ENCODE results near the gene TAF8.
"Not testable (repeated sequence)": the region's sequence is repeated elsewhere in the genome, so short reads cannot be mapped to it uniquely, and the experiment has no call there.

Gene TAF8

DNA sequence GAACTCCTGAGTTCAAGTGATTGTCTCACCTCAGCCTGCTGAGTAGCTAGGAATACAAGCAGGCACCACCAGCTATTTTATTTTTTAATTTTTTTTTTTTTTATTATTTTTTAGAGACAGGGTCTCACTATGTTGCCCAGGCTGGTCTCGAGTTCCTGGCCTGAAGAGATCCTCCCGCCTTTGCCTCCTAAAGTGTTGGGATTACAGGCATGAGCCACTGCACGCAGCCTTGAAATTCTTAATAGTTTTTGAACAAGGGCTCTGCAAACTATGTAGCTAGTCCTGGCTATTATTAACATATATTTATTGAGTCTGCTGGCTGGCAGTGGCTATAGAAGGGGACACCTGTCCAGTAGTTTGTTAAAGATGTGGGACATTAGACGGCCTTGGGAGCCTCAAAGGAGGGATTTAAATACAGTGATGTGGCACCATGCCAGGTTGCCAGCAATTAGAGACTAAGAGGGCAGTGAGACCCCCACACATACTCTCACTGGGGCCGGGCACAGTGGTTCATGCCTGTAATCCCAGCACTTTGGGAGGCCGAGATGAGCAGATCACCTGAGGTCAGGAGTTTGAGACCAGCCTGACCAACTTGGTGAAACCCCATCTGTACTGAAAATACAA is 21.1 kb upstream of the TAF8 start:
- no peak for DNase-seq

- DNase-seq = no peak
These were observed 20.4 kb upstream of the TAF8 start for GRCh38 chr6:42029881-42030280.

- DNase-seq = no peak
These were observed 19.5 kb upstream of the TAF8 start for GRCh38 chr6:42030585-42031506.

DNA sequence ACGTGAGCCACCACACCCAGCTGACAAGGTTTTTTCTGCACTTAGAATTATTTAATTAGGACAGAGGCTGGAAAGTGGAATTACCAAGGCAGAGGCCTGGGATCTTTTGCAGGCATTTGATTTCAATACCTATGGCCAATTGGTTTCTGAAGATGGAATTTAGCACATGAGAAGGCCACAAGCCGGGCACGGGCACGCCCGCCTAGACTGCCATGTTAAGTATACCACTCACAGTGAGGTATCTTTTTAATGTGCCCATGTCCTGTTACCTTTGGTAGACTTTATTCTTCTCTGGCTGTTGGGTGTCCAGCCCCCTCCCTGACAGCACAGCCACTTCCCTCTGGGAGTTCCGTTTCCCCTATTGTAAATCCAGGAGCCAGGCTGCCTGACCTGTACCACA is 18.0 kb upstream of the TAF8 start:
- no peak for DNase-seq

- not testable (repeated sequence) for DNase-seq
These were observed 12.7 kb upstream of the TAF8 start for GRCh38 chr6:42037669-42038068.

DNA sequence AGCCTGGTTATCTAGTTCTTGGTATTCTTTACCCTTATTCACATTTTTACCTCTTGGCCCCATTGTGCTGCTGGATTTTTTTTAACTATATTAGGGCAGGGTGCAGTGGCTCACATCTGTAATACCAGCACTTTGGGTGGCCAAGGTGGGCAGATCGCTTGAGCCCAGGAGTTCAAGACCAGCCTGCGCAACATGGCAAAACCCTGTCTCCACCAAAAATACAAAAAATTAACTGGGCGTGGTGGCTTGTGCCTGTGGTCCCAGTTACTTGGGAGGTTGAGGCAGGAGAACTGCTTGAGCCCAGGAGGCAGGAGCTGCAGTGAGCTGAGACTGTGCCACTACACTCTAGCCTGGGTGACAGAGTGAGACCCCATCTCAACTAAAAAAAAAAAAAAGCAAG is 12.2 kb upstream of the TAF8 start:
- no peak for DNase-seq

DNA sequence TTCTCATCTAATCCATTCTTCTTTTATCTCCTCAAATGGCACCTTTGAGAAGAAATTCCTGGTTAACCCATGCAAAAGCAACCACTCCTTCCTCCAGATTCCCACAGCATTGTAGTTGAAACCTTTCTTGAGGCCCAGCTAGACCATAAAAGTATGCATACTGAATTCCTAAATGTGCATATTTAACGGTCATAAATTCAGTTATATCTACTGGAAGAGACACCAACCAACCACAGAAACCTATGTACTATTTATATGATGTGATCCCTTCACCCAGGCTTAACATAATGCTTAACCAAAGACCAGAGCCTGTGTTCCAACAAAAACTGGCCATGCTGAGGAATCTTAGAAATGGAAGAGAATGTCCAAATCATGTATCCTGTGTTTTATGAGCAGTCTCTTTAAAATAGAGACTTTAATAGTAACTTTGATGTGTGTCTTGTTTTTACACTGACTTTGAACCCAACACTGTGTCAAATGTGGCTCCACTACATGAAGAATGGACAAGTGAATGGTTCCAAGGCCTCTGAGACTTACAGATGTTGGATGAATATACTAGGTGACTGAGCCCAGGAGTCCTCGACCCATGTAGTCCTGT is 11.4 kb upstream of the TAF8 start:
- no peak for DNase-seq

GRCh38 chr6:42040856-42041480 is 9.4 kb upstream of the TAF8 start:
- DNase-seq = no peak

DNA sequence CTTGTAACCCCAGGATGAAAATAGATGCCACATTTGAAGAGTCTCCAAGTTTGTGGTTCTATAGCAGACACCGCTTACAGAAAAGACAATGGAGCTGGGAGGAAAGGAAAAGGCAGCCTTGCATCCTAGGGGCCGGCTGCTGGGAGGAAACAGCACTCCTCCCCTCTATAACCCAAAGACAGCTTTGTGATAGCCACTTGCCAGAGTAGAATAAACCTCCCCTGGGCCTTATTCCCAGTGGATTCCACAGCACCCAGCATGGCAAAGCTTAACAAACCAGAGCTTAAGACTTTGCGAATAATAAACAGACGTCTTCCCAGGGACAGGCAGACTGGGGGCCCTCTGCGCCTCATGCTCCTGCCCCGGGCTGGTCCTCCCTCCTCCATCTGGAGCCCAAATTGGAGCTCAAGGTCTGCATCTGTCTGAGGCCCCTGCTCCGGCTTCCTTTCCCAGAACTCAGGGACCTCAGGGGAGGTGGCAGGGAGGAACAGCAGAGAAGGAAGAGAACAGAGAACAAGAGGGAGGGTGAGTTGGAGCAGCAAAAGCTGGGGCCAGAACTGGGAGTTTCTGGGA is 8.8 kb upstream of the TAF8 start:
- DNase-seq = no peak

GRCh38 chr6:42042108-42042507 is 8.2 kb upstream of the TAF8 start:
- DNase-seq = no peak

DNA sequence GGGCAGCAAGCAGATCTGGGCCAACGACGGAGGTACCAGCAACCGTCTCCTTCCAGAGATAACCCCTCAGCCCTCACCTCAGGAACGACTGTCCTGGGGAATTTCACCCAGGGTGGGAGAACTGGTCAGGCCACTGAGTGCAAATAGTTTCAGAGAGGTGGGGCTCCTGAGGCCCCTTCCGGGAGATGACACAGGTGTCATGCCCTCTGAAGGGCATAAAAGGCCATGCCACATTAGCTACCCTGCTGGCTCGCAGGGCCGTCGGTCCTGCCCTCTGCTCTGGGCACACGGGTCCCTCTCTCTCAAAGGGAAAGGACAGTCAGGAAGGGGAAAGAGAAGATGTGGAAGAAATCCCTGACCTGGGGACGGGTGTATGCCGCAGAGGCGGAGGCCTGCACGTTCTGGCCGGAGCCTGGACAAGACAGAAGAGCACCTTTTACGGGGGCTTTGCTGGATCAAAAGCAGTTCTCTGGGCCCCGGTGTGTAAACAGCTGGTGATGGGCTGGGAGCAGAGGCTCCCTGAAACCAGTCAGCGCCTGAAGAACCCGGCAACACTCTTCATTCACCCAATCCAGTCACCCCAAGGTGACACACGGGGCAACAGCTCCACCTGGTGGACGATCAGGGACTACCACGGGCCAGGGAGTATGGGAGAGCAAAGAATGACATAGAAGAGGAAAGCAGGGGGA is 6.4 kb upstream of the TAF8 start:
- peak; percentile 91 for DNase-seq

DNA sequence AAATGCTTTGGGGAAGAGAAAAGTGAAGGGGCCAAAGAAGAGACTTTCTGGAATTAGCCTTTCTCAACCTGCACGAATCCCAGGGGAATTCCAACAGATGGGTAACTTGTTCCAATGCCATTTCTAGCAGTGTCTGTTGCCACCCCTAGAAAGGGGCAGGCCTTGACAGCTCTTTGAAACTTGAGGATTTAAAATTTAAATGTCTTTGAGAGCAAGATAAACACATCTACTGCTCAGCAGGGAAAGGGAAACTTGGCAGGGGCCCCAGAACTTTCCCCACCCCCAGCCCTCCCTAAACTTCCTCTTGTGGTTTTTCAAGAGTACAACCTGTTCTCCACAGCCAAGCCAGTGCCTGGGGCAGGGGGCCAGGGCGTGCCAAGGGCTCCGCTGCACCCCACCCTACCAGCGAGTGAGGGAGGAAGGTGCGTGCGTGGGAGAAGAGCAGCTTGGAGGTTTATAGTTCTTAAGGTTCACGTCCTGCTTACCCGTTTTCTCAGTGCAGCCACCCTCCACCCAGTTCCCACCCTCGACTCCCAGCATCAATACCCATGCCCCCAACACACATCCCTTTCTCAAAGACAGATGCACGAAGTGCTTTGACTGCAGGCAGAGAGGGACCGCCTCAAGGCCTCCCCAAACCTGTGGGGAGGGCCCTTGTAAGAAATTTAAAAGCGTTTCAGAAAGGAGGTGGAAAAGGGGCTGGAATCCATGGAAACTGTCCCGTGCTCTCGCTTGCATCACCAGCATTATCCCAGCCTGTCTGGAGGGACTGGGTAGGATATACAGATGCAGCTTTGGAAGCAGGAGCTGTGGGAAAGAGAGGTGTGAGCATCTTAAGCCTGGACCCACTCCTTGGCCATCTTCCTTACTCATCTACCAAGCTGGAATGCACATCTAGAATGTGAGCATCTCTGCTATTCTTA is 4.5 kb upstream of the TAF8 start:
- peak; percentile 83 for DNase-seq

GRCh38 chr6:42046464-42047212 is 3.7 kb upstream of the TAF8 start:
- peak; percentile 6 for DNase-seq

DNA sequence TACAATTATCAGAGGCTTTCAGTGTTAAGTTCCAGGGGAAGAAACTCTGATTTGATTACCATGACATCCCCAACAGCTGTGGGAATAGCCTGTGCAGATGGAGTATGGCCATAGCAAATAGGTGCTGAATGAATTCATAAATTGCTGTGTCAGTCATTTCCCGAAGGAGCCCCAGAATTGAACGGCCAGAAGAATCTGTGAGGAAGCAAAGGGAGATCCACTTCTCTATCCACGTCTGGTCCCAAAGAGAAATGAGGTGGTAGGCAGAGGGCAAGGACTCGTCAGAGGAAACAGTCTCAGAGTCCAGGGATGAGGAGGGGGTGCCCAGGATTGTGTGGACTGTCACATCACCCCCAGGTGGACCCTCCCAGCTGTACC is 3.1 kb upstream of the TAF8 start:
- no peak for DNase-seq

DNA sequence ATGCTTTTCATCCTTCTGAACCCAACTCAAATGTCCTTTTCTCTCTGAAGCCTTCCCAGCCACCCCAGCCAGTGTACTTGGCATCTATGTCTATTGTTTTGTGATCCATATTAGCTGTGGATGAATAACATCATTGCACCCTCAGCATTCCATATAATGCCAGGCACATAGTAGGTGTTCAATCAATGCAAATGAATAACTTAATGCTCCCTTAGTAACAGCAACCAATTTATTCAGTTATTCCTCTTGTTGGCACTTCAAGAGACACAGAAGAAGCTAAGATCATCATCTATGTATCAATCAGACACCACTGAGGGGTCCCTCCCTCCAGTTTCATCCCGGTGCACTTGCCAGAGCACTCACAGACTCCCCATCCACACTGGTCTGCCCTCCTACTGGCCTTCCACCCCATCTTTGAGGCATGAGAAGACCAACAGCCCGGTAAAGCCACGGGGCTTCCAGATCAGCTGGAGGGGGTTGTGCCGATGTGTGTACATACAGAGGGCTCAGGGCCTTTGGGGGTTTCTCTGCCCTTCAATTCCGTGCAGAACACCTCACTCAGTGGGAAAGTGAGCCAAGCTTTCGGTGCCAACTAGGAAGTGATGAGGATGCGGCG is 2.4 kb upstream of the TAF8 start:
- DNase-seq = peak; percentile 8

- no peak for DNase-seq
These were observed 1.1 kb upstream of the TAF8 start for GRCh38 chr6:42049116-42049809.

DNA sequence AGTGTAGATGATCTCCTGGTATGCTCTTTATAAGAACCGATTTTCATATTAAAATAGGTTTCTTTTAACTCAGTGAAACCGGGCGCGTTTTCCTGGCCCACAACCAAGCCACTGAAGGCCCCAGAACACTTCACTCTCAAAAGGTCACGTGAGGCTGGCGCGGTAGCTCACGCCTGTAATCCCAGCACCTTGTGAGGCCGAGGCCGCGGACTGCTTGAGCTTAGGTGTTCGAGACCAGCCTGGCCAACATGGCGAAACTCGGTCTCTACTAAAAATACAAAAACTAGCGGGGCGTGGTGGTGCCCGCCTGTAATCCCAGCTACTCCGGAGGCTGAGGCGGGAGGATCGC is 402 bp upstream of the TAF8 start:
- peak; percentile 56 for DNase-seq

- DNase-seq = no peak
These were observed 937 bp downstream of the TAF8 start for GRCh38 chr6:42051268-42051653.

- DNase-seq = no peak
These were observed 3.3 kb downstream of the TAF8 start for GRCh38 chr6:42053601-42054000.

GRCh38 chr6:42059743-42060142 is 9.4 kb downstream of the TAF8 start:
- no peak for DNase-seq
